Activated CD4-positive, alpha-beta T cell treated with anti-CD3 and anti-CD28 coated beads, Interleukin-2, amount 10 ng/mL, durations not matched to agents 24 days and 14 days (primary cell): ENCODE results near the gene GSTA3. TPM values are rescaled to one million over a fixed set of nuclear protein-coding genes. Genes with fewer than 3 reads are reported as not detected.
"Not testable (repeated sequence)": the region's sequence is repeated elsewhere in the genome, so short reads cannot be mapped to it uniquely, and the experiment has no call there.

Source experiments
- DNase-seq: peaks from one replicate; pipeline ENCODE4 v3.0.0; 2022
- H3K27ac Mint-ChIP-seq: one replicate; pipeline ENCODE4 v1.8.0; 2022; ENCODE audit warnings: mild to moderate bottlenecking, mixed read lengths
- H3K27me3 Mint-ChIP-seq: one replicate; pipeline ENCODE4 v1.8.0; 2022; ENCODE audit warnings: mixed read lengths
- H3K36me3 Mint-ChIP-seq: one replicate; pipeline ENCODE4 v1.8.0; 2022; ENCODE audit warnings: low read depth, mild to moderate bottlenecking, mixed read lengths
- H3K4me1 Mint-ChIP-seq: one replicate; pipeline ENCODE4 v1.8.0; 2021; ENCODE audit warnings: mixed read lengths
- H3K4me3 Mint-ChIP-seq: one replicate; pipeline ENCODE4 v1.8.0; 2022; ENCODE audit warnings: mild to moderate bottlenecking, moderate library complexity, mixed read lengths
- H3K9me3 Mint-ChIP-seq: one replicate; pipeline ENCODE4 v1.8.0; 2021; ENCODE audit warnings: mixed read lengths
- intact Hi-C: fragments of 100-400 bp; cut with micrococcal nuclease; formaldehyde crosslinking; loops from one replicate; pipeline ENCODE4 v1.15.1; 2023
- total RNA-seq: library from RNA; stranded (reverse); gene quantifications from 2 replicates; pipeline ENCODE4 v1.2.3, GENCODE V29; 2022

GSTA3 gene
- total RNA-seq, 1 donor from 2014 or later = not detected

- H3K9me3 Mint-ChIP-seq = no peaks in the 10 kb centered on the region
- H3K4me1 Mint-ChIP-seq = no peaks in the 10 kb centered on the region
- H3K4me3 Mint-ChIP-seq = no peak overlapping the region
- H3K27me3 Mint-ChIP-seq = peaks cover 21% of the 10 kb centered on the region
- no peaks in the 10 kb centered on the region for H3K36me3 Mint-ChIP-seq
- DNase-seq = no peak
- intact Hi-C loops = no loop called here
- H3K27ac Mint-ChIP-seq = no peak overlapping the region
These were observed 41.3 kb downstream of the GSTA3 start for GRCh38 chr6:52868240-52868639.

GRCh38 chr6:52861151-52861550, 48.3 kb downstream of the GSTA3 start:
- H3K4me3 Mint-ChIP-seq, H3K27ac Mint-ChIP-seq, H3K4me1 Mint-ChIP-seq, intact Hi-C loops, H3K9me3 Mint-ChIP-seq, DNase-seq, H3K36me3 Mint-ChIP-seq: not testable (repeated sequence)
- H3K27me3 Mint-ChIP-seq = peaks cover 21% of the 10 kb centered on the region

GRCh38 chr6:52858416-52858815, 51.1 kb downstream of the GSTA3 start:
- Mint-ChIP-seq H3K27me3 (peaks cover 28% of the 10 kb centered on the region), H3K4me1 (no peaks in the 10 kb centered on the region), H3K9me3 (peaks cover 3% of the 10 kb centered on the region), H3K27ac (no peak overlapping the region), H3K36me3 (no peaks in the 10 kb centered on the region), H3K4me3 (no peak overlapping the region)
- DNase-seq = no peak
- intact Hi-C loops = no loop called here

- H3K9me3 Mint-ChIP-seq, H3K27ac Mint-ChIP-seq, intact Hi-C loops, H3K4me1 Mint-ChIP-seq, H3K4me3 Mint-ChIP-seq, H3K36me3 Mint-ChIP-seq: not testable (repeated sequence)
- DNase-seq = peak; percentile 42
- H3K27me3 Mint-ChIP-seq = peaks cover 32% of the 10 kb centered on the region
These were observed 53.4 kb downstream of the GSTA3 start for GRCh38 chr6:52856137-52856536.

- H3K27ac Mint-ChIP-seq = no peak overlapping the region
- no peak overlapping the region for H3K4me3 Mint-ChIP-seq
- H3K4me1 Mint-ChIP-seq = no peaks in the 10 kb centered on the region
- H3K9me3 Mint-ChIP-seq = peaks cover under 1% of the 10 kb centered on the region
- DNase-seq = no peak
- intact Hi-C loops = no loop called here
- peaks cover 20% of the 10 kb centered on the region for H3K27me3 Mint-ChIP-seq
- H3K36me3 Mint-ChIP-seq = no peaks in the 10 kb centered on the region
These were observed 60.4 kb downstream of the GSTA3 start for GRCh38 chr6:52849137-52849536.

Other genes with a start within 250 kb of the GSTA3 start
- 12.7 and 13.0 TPM in 2 replicates for gene TMEM14A, start 238.6 kb downstream of the GSTA3 start, total RNA-seq
- gene GSTA2, start 146.2 kb downstream of the GSTA3 start, total RNA-seq = not detected in 2 replicates
- gene GSTA1, start 105.9 kb downstream of the GSTA3 start, total RNA-seq = not detected in 2 replicates
- not detected in 2 replicates for gene GSTA5, start 68.9 kb downstream of the GSTA3 start, total RNA-seq
- gene GSTA4, start 85.6 kb upstream of the GSTA3 start, total RNA-seq = 28.7 and 32.1 TPM in 2 replicates
- 10.2 TPM in 2 replicates for gene CILK1, start 152.1 kb upstream of the GSTA3 start, total RNA-seq
- gene FBXO9, start 155.7 kb upstream of the GSTA3 start, total RNA-seq = 65.2 and 67.1 TPM in 2 replicates
- not detected in 2 replicates for gene GCM1, start 239.1 kb upstream of the GSTA3 start, total RNA-seq